ENCODE measurements around the gene SNX22. TPM values are rescaled to one million over a fixed set of nuclear protein-coding genes. Genes with fewer than 3 reads are reported as not detected.

The SNX22 gene
- total and polyA plus RNA-seq, 2 of the 8 experiments (the other 6 are each of a cell fraction or from before 2014, with no cell fraction given) = 4.9 TPM

GRCh38 chr15:64166102-64166890 is 14.8 kb downstream of the SNX22 start:
- Histone ChIP-seq H3K79me1 (ENCODE audit: low read depth, low read length) (no peaks in the 10 kb centered on the region), H3K14ac (ENCODE audit: insufficient read length) (no peak overlapping the region), H2BK5ac (ENCODE audit: low read depth, low read length) (no peak overlapping the region), H4K5ac (ENCODE audit: insufficient read length, low read depth, low read length) (no peak overlapping the region), H2BK20ac (ENCODE audit: low read length) (no peak overlapping the region), H4K20me1 (replicated peaks in 1 of 2; ENCODE audit: control insufficient read depth in 1 of 2, insufficient read depth in 2 of 2, low read length in 2 of 2) (peaks cover 0 to 1% of the 10 kb centered on the region in 2 experiments), H3K56ac (replicated peaks; ENCODE audit: insufficient read length, low read depth, low read length) (no peak overlapping the region), H3K36me3 (ENCODE audit: control insufficient read depth in 2 of 4, insufficient read depth in 4 of 4, low read length in 3 of 4) (peaks cover 0 to 3% (median under 1%) of the 10 kb centered on the region in 4 experiments; a peak in 2 of 8 replicates), H3K9ac (replicated peaks in 1 of 4; ENCODE audit: extremely low read depth in 1 of 4, low read depth in 3 of 4, low read length in 3 of 4) (no peak overlapping the region), H2BK12ac (ENCODE audit: low read depth, low read length) (no peak overlapping the region), H3K79me2 (ENCODE audit: control insufficient read depth in 1 of 2, insufficient read depth in 2 of 2, low read length in 2 of 2) (peaks cover 0 to 9% of the 10 kb centered on the region in 2 experiments; a peak in 2 of 4 replicates), H3K27ac (ENCODE audit: low read depth, low read length) (no peak overlapping the region), H3K23me2 (ENCODE audit: low read depth, low read length) (peaks cover 3% of the 10 kb centered on the region; the same call in 1 of the 2 replicates), H3K18ac (ENCODE audit: extremely low read depth, low read length) (no peak overlapping the region), H3K4me2 (ENCODE audit: insufficient read depth in 1 of 2, low read depth in 2 of 2, low read length in 2 of 2) (no peak overlapping the region), H3K4me1 (replicated peaks in 1 of 4; ENCODE audit: control insufficient read depth in 3 of 4, insufficient read depth in 4 of 4, low read length in 3 of 4) (peaks cover 0 to 13% (median 5%) of the 10 kb centered on the region in 4 experiments), H3K23ac (ENCODE audit: insufficient read length) (no peak overlapping the region), H4K91ac (replicated peaks; ENCODE audit: insufficient read length, low read length) (no peak overlapping the region), H2AK5ac (ENCODE audit: low read depth, low read length) (no peak overlapping the region), H3K4me3 (ENCODE audit: extremely low read depth in 1 of 4, insufficient read depth in 2 of 4, low read depth in 3 of 4, low read length in 4 of 4) (no peak overlapping the region), H3K4ac (replicated peaks; ENCODE audit: insufficient read length, low read depth, low read length) (no peak overlapping the region), H2AFZ (ENCODE audit: low read length) (no peak overlapping the region), H3K9me3 (ENCODE audit: insufficient read depth in 2 of 2, low read depth in 1 of 2, low read length in 1 of 2) (no peaks in the 10 kb centered on the region), H2BK120ac (replicated peaks; ENCODE audit: low read depth, low read length) (no peak overlapping the region), H2BK15ac (ENCODE audit: low read length) (no peak overlapping the region), H4K8ac (ENCODE audit: extremely low read depth, insufficient read depth, low read length) (no peak overlapping the region), H3K27me3 (replicated peaks in 1 of 4; ENCODE audit: control insufficient read depth in 3 of 4, extremely low read depth in 1 of 4, insufficient read depth in 3 of 4, low read length in 3 of 4) (no peaks in the 10 kb centered on the region)
- WGBS, 2 experiments (ENCODE audit: extremely low coverage in 1 of 2, insufficient coverage in 1 of 2, insufficient read length in 1 of 2, insufficient replicate concordance in 2 of 2, low coverage in 1 of 2, low lambda C conversion rate in 2 of 2, missing lambda C conversion rate in 1 of 2) = 93% methylated on average over 5 of the region's 5 CpGs; no CpG with 5 or more reads in 1 of the 2 experiments
- no peak for DNase-seq (ENCODE audit: low read depth in 1 of 2, low spot score in 2 of 2)
- ChIA-PET CTCF (ENCODE audit: partially characterized antibody) (interaction anchor here (0.7 to 0.9 kb wide), 2 partner anchors 19 to 517 kb away, joined by 3 read pairs; no protein-coding TSS in a partner anchor), POLR2A (ENCODE audit: partially characterized antibody) (interaction anchor here (0.6 to 0.7 kb wide), 2 partner anchors 10 to 21 kb away, joined by 3 read pairs; no protein-coding TSS in a partner anchor)
- FAIRE-seq = no peak
- no peak for TF ChIP-seq SIRT6 (IDR thresholded peaks at IDR 0.05; ENCODE audit: low read length)
- no peak for TF ChIP-seq SP4 (IDR thresholded peaks at IDR 0.05; ENCODE audit: low read length)
- TF ChIP-seq KDM4A (IDR thresholded peaks at IDR 0.05; ENCODE audit: low read depth, low read length, severe bottlenecking) = no peak
- no peak for TF ChIP-seq BACH1 (IDR thresholded peaks at IDR 0.05; ENCODE audit: low read length)
- no peak for TF ChIP-seq HDAC6 (IDR thresholded peaks at IDR 0.05; ENCODE audit: low read depth, low read length)
- TF ChIP-seq FOSL1 (IDR thresholded peaks at IDR 0.05; ENCODE audit: insufficient read depth, low read depth, low read length) = no peak
- no peak for TF ChIP-seq TAF7 (optimal IDR thresholded peaks at IDR 0.05; ENCODE audit: borderline replicate concordance, low read depth, low read length)
- TF ChIP-seq TEAD4 (IDR thresholded peaks at IDR 0.05; ENCODE audit: low read depth, low read length) = no peak
- no peak for TF ChIP-seq CHD2 (IDR thresholded peaks at IDR 0.05; ENCODE audit: low read length)
- TF ChIP-seq CHD1 (IDR thresholded peaks at IDR 0.05; ENCODE audit: low read depth, low read length) = no peak
- no peak for TF ChIP-seq CREB1 (IDR thresholded peaks at IDR 0.05)
- TF ChIP-seq MAFK (IDR thresholded peaks at IDR 0.05; ENCODE audit: low read depth, low read length) = no peak; the same call in 1 of the 2 replicates
- no peak for TF ChIP-seq KDM1A (IDR thresholded peaks at IDR 0.05; ENCODE audit: borderline replicate concordance, low read length)
- no peak for TF ChIP-seq BCL11A (IDR thresholded peaks at IDR 0.05; ENCODE audit: low read depth in 2 of 2, low read length in 2 of 2)
